ENCODE results near the gene HECTD4.

The HECTD4 gene

GRCh38 chr12:112330706-112331105, 51.5 kb downstream of the HECTD4 start:
- no peak for TF ChIP-seq CTCF (IDR thresholded peaks at IDR 0.05; ENCODE audit: low read depth, low read length, missing control alignments)
- H3K4me3 ChIP-seq (replicated peaks; ENCODE audit: low read depth, low read length) = no peak overlapping the region
- no peak for DNase-seq (ENCODE audit: extremely low read depth, low read depth)

GRCh38 chr12:112328456-112329124, 53.6 kb downstream of the HECTD4 start:
- no peak for TF ChIP-seq CTCF (IDR thresholded peaks at IDR 0.05; ENCODE audit: low read depth, low read length, missing control alignments)
- no peak overlapping the region for H3K4me3 ChIP-seq (replicated peaks; ENCODE audit: low read depth, low read length)
- no peak for DNase-seq (ENCODE audit: extremely low read depth, low read depth)

GRCh38 chr12:112327209-112327938, 54.9 kb downstream of the HECTD4 start:
- H3K4me3 ChIP-seq (replicated peaks; ENCODE audit: low read depth, low read length) = no peak overlapping the region
- no peak for TF ChIP-seq CTCF (IDR thresholded peaks at IDR 0.05; ENCODE audit: low read depth, low read length, missing control alignments)
- no peak for DNase-seq (ENCODE audit: extremely low read depth, low read depth)

- no peak for TF ChIP-seq CTCF (IDR thresholded peaks at IDR 0.05; ENCODE audit: low read depth, low read length, missing control alignments)
- H3K4me3 ChIP-seq (replicated peaks; ENCODE audit: low read depth, low read length) = no peak overlapping the region
- no peak for DNase-seq (ENCODE audit: extremely low read depth, low read depth)
Observed at GRCh38 chr12:112325622-112326207, 56.5 kb downstream of the HECTD4 start.

- DNase-seq (ENCODE audit: extremely low read depth, low read depth) = no peak
- no peak overlapping the region for H3K4me3 ChIP-seq (replicated peaks; ENCODE audit: low read depth, low read length)
- TF ChIP-seq CTCF (IDR thresholded peaks at IDR 0.05; ENCODE audit: low read depth, low read length, missing control alignments) = no peak
Observed at GRCh38 chr12:112325157-112325556, 57.1 kb downstream of the HECTD4 start.

- DNase-seq (ENCODE audit: extremely low read depth, low read depth) = no peak
- H3K4me3 ChIP-seq (replicated peaks; ENCODE audit: low read depth, low read length) = no peak overlapping the region
- no peak for TF ChIP-seq CTCF (IDR thresholded peaks at IDR 0.05; ENCODE audit: low read depth, low read length, missing control alignments)
Observed at GRCh38 chr12:112322882-112323547, 59.2 kb downstream of the HECTD4 start.

All from HFF-Myc (cell line).